Trophoblast cell (in vitro differentiated cells and primary cell): ENCODE measurements around the gene CPE.

Source experiments
- DNase-seq, 2 donors: peaks; one replicate each; pipeline ENCODE4 v3.0.0-alpha.2; 2016
- H2AFZ ChIP-seq: 2 replicates; pipeline ENCODE4 v1.6.1; 2013; ENCODE audit warnings: low read length, moderate library complexity, mild to moderate bottlenecking; ENCODE audit not compliant: insufficient read depth, poor library complexity
- H2AK5ac ChIP-seq: 2 replicates; pipeline ENCODE4 v1.6.1; 2013; ENCODE audit warnings: mild to moderate bottlenecking, low read length
- H2BK120ac ChIP-seq: 2 replicates; pipeline ENCODE4 v1.6.1; 2013; ENCODE audit warnings: low read length, mild to moderate bottlenecking, moderate library complexity; ENCODE audit not compliant: insufficient read depth, poor library complexity
- H2BK12ac ChIP-seq: 2 replicates; pipeline ENCODE4 v1.6.1; 2013; ENCODE audit warnings: mild to moderate bottlenecking, low read length, moderate library complexity
- H2BK5ac ChIP-seq: 2 replicates; pipeline ENCODE4 v1.6.1; 2013; ENCODE audit warnings: low read length, low read depth, moderate library complexity, mild to moderate bottlenecking; ENCODE audit not compliant: poor library complexity
- H3K14ac ChIP-seq: 2 replicates; pipeline ENCODE4 v1.6.1; 2013; ENCODE audit warnings: mild to moderate bottlenecking, low read length
- H3K18ac ChIP-seq: 2 replicates; pipeline ENCODE4 v1.6.1; 2013; ENCODE audit warnings: mild to moderate bottlenecking, low read length
- H3K23ac ChIP-seq: 2 replicates; pipeline ENCODE4 v1.6.1; 2013; ENCODE audit warnings: low read length
- H3K27ac ChIP-seq: 2 replicates; pipeline ENCODE4 v1.5.1; 2013; ENCODE audit warnings: low read depth, mild to moderate bottlenecking, inconsistent platforms, low read length, moderate library complexity
- H3K27me3 ChIP-seq: 2 replicates; pipeline ENCODE4 v1.6.1; 2013; ENCODE audit warnings: inconsistent platforms, mild to moderate bottlenecking, low read length, moderate library complexity; ENCODE audit not compliant: insufficient read depth
- H3K36me3 ChIP-seq, 2 experiments: 1 replicate in 1 of 2; 2 replicates in 1 of 2; pipeline ENCODE4 v1.6.1; 2013; ENCODE audit warnings: low read length in 2 of 2, mild to moderate bottlenecking in 2 of 2, moderate library complexity in 1 of 2; ENCODE audit not compliant: insufficient read depth in 2 of 2, control insufficient read depth in 1 of 2
- H3K4ac ChIP-seq: 2 replicates; pipeline ENCODE4 v1.6.1; 2013; ENCODE audit warnings: low read depth, mild to moderate bottlenecking, low read length, moderate library complexity
- H3K4me1 ChIP-seq, 2 experiments: 1 replicate in 1 of 2; 2 replicates in 1 of 2; pipeline ENCODE4 v1.6.1; 2013; ENCODE audit warnings: low read length in 2 of 2, mild to moderate bottlenecking in 2 of 2, moderate library complexity in 1 of 2; ENCODE audit not compliant: insufficient read depth in 2 of 2, control insufficient read depth in 1 of 2
- H3K4me2 ChIP-seq: 2 replicates; pipeline ENCODE4 v1.6.1; 2013; ENCODE audit warnings: inconsistent platforms, mild to moderate bottlenecking, low read length, moderate library complexity
- H3K4me3 ChIP-seq: 2 replicates; pipeline ENCODE4 v1.5.1; 2013; ENCODE audit warnings: mild to moderate bottlenecking, low read depth, low read length, inconsistent platforms
- H3K79me1 ChIP-seq: one replicate; pipeline ENCODE4 v1.6.1; 2013; ENCODE audit warnings: low read length
- H3K79me2 ChIP-seq: 2 replicates; pipeline ENCODE4 v1.6.1; 2013; ENCODE audit warnings: low read length, mild to moderate bottlenecking; ENCODE audit not compliant: control insufficient read depth, insufficient read depth, poor library complexity
- H3K9ac ChIP-seq: 2 replicates; pipeline ENCODE4 v1.6.1; 2013; ENCODE audit warnings: mild to moderate bottlenecking, low read length
- H3K9me3 ChIP-seq: 2 replicates; pipeline ENCODE4 v1.6.1; 2013; ENCODE audit warnings: low read depth, mild to moderate bottlenecking, control low read depth, inconsistent platforms, low read length; ENCODE audit not compliant: insufficient read depth
- H4K12ac ChIP-seq: 2 replicates; pipeline ENCODE4 v1.6.1; 2013; ENCODE audit warnings: low read depth, mild to moderate bottlenecking, low read length, moderate library complexity
- H4K8ac ChIP-seq: 2 replicates; pipeline ENCODE4 v1.6.1; 2013; ENCODE audit warnings: low read depth, mild to moderate bottlenecking, low read length, moderate library complexity
- H4K91ac ChIP-seq: one replicate; pipeline ENCODE4 v1.6.1; 2013; ENCODE audit warnings: low read depth, mild to moderate bottlenecking, low read length, moderate library complexity
- WGBS: extraction: QIAGEN DNeasy Blood & Tissue Kit; methylation state at CpG from one replicate; pipeline ENCODE4 v1.1.7; 2013; ENCODE audit warnings: missing lambda C conversion rate; ENCODE audit not compliant: insufficient read length, insufficient coverage; ENCODE audit errors: extremely low coverage; 5-methylcytosine and 5-hydroxymethylcytosine counted together

Gene CPE

DNA sequence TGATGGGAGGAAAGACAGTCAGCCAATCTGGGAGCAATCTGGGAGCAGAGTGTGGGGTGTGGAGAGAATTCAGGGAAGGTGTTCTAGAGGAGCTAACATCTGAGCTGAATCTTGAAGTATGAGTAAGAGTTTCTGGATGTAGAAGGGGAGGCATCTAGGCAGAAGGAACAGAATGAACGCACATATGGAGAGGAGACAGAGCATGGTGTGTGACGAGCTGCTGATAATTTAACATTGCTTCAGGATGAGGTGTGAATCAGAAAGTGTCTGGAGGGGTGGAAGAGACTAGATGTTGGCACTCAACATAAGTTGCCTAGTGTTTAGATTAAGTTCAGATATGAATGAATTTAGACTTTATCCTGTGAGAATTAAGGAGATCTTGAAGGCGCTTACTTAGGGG is 58.9 kb downstream of the CPE start:
- Histone ChIP-seq H3K4me1 (peaks cover 0 to 8% of the 10 kb centered on the region in 2 experiments), H3K9ac (no peak overlapping the region), H3K36me3 (no peaks in the 10 kb centered on the region), H3K4me2 (no peak overlapping the region), H3K4me3 (no peak overlapping the region), H3K23ac (peak overlapping the region; percentile 97), H4K8ac (no peak overlapping the region), H3K4ac (no peak overlapping the region), H2AFZ (no peak overlapping the region), H3K79me2 (no peaks in the 10 kb centered on the region), H2BK12ac (no peak overlapping the region), H2AK5ac (no peak overlapping the region), H2BK120ac (no peak overlapping the region), H2BK5ac (no peak overlapping the region), H3K9me3 (no peaks in the 10 kb centered on the region), H4K12ac (no peak overlapping the region), H3K18ac (no peak overlapping the region), H3K79me1 (no peaks in the 10 kb centered on the region), H3K27me3 (no peaks in the 10 kb centered on the region), H3K27ac (no peak overlapping the region), H3K14ac (no peak overlapping the region), H4K91ac (no peak overlapping the region)
- WGBS, result no CpG with 5 or more reads among the region's 3 CpGs
- no peak for DNase-seq

DNA sequence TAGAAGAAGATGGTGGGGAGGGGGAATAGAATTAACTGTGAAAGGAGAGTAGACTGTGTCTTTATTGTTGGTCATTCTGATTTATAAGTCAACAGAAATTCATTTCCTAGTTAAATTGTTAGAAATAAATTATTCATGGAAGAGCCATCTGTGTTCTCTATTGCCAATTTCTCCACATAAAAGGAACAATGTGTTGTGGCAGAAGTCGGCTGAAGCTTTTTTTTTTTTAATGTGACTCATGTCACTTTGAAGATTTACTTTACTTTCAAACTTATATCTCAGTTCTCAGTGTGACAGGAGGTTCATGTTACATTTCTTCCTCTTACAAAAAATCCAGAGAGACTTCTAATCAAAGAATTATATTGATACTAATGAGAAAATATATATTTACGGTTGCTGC is 60.5 kb downstream of the CPE start:
- no peak overlapping the region for H3K9ac ChIP-seq
- no peaks in the 10 kb centered on the region for H3K36me3 ChIP-seq
- H3K4me1 ChIP-seq, result peaks cover 0 to 8% of the 10 kb centered on the region in 2 experiments
- H3K9me3 ChIP-seq, result no peaks in the 10 kb centered on the region
- H4K12ac ChIP-seq, result no peak overlapping the region
- no peak overlapping the region for H3K4me3 ChIP-seq
- H2BK12ac ChIP-seq, result no peak overlapping the region
- no peak overlapping the region for H3K18ac ChIP-seq
- no peaks in the 10 kb centered on the region for H3K27me3 ChIP-seq
- H3K4ac ChIP-seq, result no peak overlapping the region
- H4K8ac ChIP-seq, result no peak overlapping the region
- WGBS, result no CpG with 5 or more reads among the region's 2 CpGs
- no peak overlapping the region for H3K4me2 ChIP-seq
- H2AFZ ChIP-seq, result no peak overlapping the region
- H3K79me1 ChIP-seq, result no peaks in the 10 kb centered on the region
- DNase-seq, result no peak
- H3K23ac ChIP-seq, result no peak overlapping the region
- H2AK5ac ChIP-seq, result no peak overlapping the region
- no peak overlapping the region for H4K91ac ChIP-seq
- H3K14ac ChIP-seq, result no peak overlapping the region
- H2BK5ac ChIP-seq, result no peak overlapping the region
- no peak overlapping the region for H3K27ac ChIP-seq
- no peak overlapping the region for H2BK120ac ChIP-seq
- no peaks in the 10 kb centered on the region for H3K79me2 ChIP-seq

DNA sequence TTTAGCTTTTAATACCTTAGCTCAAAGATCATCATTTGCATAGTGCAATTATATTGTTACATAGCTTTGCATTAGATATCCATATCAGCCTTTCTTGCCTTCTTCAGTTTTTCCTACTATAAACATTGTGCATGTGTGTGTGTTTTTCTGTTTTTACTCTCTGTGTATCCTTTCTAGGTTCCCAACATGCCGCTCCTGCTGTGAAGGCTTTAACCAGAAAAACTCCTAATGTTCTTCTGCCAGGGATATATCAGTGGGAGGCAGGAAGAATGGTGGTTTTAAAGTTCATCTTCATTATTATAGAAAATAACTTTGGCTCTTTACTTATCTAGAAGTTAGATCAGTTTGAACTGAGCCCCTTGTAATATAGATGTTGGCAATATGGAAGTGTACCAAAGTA is 61.2 kb downstream of the CPE start:
- Histone ChIP-seq H4K8ac (no peak overlapping the region), H2AK5ac (no peak overlapping the region), H2BK5ac (no peak overlapping the region), H3K14ac (no peak overlapping the region), H3K9ac (no peak overlapping the region), H4K12ac (no peak overlapping the region), H2BK12ac (no peak overlapping the region), H3K27ac (peak overlapping the region; percentile 34), H3K79me1 (no peaks in the 10 kb centered on the region), H3K4me3 (no peak overlapping the region), H3K4me2 (peak overlapping the region; percentile 13), H3K4me1 (peaks cover 0 to 8% of the 10 kb centered on the region in 2 experiments), H3K4ac (no peak overlapping the region), H3K9me3 (peaks cover 2% of the 10 kb centered on the region), H3K36me3 (no peaks in the 10 kb centered on the region), H2AFZ (no peak overlapping the region), H3K18ac (no peak overlapping the region), H4K91ac (no peak overlapping the region), H3K27me3 (no peaks in the 10 kb centered on the region), H3K79me2 (no peaks in the 10 kb centered on the region), H2BK120ac (no peak overlapping the region), H3K23ac (no peak overlapping the region)
- no CpG with 5 or more reads among the region's 1 CpG for WGBS
- DNase-seq, result no peak

DNA sequence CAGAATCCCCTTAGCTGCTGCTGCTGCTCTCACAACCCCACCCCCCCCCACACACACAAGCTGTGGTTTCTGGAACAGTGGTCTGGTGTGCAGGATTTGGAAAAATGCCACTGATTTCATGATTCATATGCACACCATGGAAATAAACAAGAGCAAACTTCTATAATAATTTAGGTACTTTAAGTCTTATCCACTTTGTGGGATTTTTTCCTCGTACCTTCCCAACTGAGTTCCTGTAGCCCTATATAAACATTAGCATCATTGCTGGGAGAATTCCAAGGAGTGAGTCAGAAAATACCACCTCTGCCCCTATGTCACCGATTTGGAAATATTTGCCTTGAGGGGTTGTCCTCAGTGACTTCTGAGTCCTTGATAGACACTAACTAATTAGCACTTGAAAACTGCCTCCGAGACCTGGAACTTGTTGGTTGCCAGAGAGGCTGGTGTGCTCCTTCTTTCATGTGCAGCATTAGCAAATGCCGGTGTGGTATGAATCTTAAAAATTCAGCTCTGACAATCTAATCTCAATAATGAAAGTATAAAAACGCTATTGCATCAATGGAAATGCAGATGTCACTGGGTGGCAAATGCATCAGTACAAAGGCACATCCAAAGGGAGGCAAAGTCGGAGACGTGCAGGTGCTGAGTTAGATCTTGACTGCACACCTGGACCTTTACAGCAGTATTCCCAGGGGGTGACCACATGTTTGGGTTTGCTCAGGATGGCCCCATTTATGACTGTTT is 61.8 kb downstream of the CPE start:
- Histone ChIP-seq H3K27me3 (no peaks in the 10 kb centered on the region), H3K4me1 (peaks cover 0 to 8% of the 10 kb centered on the region in 2 experiments), H2AFZ (no peak overlapping the region), H2BK5ac (no peak overlapping the region), H3K9ac (no peak overlapping the region), H3K14ac (no peak overlapping the region), H3K18ac (no peak overlapping the region), H3K4me3 (no peak overlapping the region), H3K36me3 (no peaks in the 10 kb centered on the region), H4K8ac (no peak overlapping the region), H2BK12ac (no peak overlapping the region), H2BK120ac (no peak overlapping the region), H3K27ac (peak overlapping the region; percentile 34), H4K91ac (no peak overlapping the region), H4K12ac (no peak overlapping the region), H3K79me1 (no peaks in the 10 kb centered on the region), H3K4me2 (peak overlapping the region; percentile 13), H3K79me2 (no peaks in the 10 kb centered on the region), H3K9me3 (peaks cover 2% of the 10 kb centered on the region), H3K4ac (no peak overlapping the region), H2AK5ac (no peak overlapping the region), H3K23ac (no peak overlapping the region)
- peak; percentile 86 to 98 for DNase-seq
- no CpG with 5 or more reads among the region's 7 CpGs for WGBS
